HG03378 (cell line): ENCODE results near the gene GALNT7.

Experiments used
- ATAC-seq: cut with Tn5 transposase; IDR thresholded peaks from one replicate; pipeline ENCODE4 v1.9.1; 2021; ENCODE audit warnings: mild to moderate bottlenecking, moderate library complexity; ENCODE audit not compliant: unreplicated experiment

Gene GALNT7

GRCh38 chr4:173333658-173334084 lies 165.1 kb downstream of the GALNT7 start:
- no peak for ATAC-seq

GRCh38 chr4:173334085-173334890 lies 165.7 kb downstream of the GALNT7 start, which contains the start of gene HMGB2:
HMGB2 (minus strand) TSS chr4:173334358; CDS start chr4:173333649, 709 bp downstream.
- ATAC-seq = peak; percentile 89

- peak; percentile 35 for ATAC-seq
These were observed 166.5 kb downstream of the GALNT7 start for GRCh38 chr4:173334891-173335752.

- ATAC-seq = no peak
These were observed 168.9 kb downstream of the GALNT7 start for GRCh38 chr4:173337463-173337862.

- ATAC-seq = no peak
These were observed 175.3 kb downstream of the GALNT7 start for GRCh38 chr4:173343832-173344397.

- peak; percentile 52 for ATAC-seq
These were observed 177.0 kb downstream of the GALNT7 start for GRCh38 chr4:173345648-173346047.

GRCh38 chr4:173346074-173346473 lies 177.5 kb downstream of the GALNT7 start:
- no peak for ATAC-seq

GRCh38 chr4:173347467-173347866 lies 178.9 kb downstream of the GALNT7 start:
- ATAC-seq = no peak

- ATAC-seq = no peak
These were observed 189.3 kb downstream of the GALNT7 start for GRCh38 chr4:173357939-173358338.

GRCh38 chr4:173360587-173361221 lies 192.1 kb downstream of the GALNT7 start:
- ATAC-seq = no peak

GRCh38 chr4:173362666-173363065 lies 194.1 kb downstream of the GALNT7 start:
- ATAC-seq = no peak

GRCh38 chr4:173365359-173365996 lies 196.9 kb downstream of the GALNT7 start:
- ATAC-seq = no peak

GRCh38 chr4:173367285-173367684 lies 198.7 kb downstream of the GALNT7 start:
- peak; percentile 32 for ATAC-seq

GRCh38 chr4:173367946-173368345 lies 199.3 kb downstream of the GALNT7 start:
- no peak for ATAC-seq

GRCh38 chr4:173370130-173370476 lies 201.5 kb downstream of the GALNT7 start:
- peak; percentile 2 for ATAC-seq

GRCh38 chr4:173370477-173371291 lies 202.1 kb downstream of the GALNT7 start, which contains the start of gene SAP30:
SAP30 (plus strand) TSS chr4:173370954; CDS start chr4:173371183, 229 bp downstream.
- ATAC-seq = peak; percentile 65

- ATAC-seq = peak; percentile 11
These were observed 202.9 kb downstream of the GALNT7 start for GRCh38 chr4:173371292-173372192.
